GM18951 (cell line): Measurements from ENCODE around the gene RGS9BP.
"Not testable (repeated sequence)": the region's sequence is repeated elsewhere in the genome, so short reads cannot be mapped to it uniquely, and the experiment has no call there.

Experiments used
- POLR2A ChIP-seq: IDR thresholded peaks from 4 replicates; pipeline ENCODE4 v1.6.1; 2011; ENCODE audit warnings: mild to moderate bottlenecking; ENCODE audit not compliant: insufficient read length, insufficient read depth; ENCODE audit errors: extremely low read depth
- in situ Hi-C: fragments of 300-500 bp; cut with MboI; formaldehyde crosslinking; loops from one replicate; pipeline ENCODE4 v1.12.0; 2022; ENCODE audit warnings: low sequenced_read_pairs, mixed read lengths, inconsistent platforms; ENCODE audit not compliant: unreplicated experiment

Gene RGS9BP, protein sequence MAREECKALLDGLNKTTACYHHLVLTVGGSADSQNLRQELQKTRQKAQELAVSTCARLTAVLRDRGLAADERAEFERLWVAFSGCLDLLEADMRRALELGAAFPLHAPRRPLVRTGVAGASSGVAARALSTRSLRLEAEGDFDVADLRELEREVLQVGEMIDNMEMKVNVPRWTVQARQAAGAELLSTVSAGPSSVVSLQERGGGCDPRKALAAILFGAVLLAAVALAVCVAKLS

DNA sequence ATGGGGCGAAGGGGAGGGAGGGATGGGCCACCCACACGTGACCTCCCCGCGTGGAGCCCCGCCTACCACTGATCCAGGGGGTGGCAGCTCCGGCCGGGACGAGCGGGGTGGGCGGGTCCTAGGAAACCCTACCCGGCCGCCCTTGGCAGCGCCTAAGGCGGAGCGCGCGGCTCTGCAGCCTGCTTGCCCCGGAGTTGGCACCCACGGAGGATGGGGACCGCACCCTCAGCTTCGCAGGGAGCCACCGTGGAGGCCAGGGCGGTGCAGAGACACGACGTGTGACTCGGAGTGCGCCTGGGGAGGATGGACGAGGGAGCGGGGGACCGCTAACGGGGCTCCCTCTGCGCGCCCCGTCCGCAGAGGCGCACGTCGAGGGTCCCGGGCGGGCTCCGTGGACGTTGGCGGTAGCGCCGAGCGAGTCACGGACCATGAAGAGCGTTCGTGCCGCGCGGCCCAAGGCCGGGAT lies at the start of gene RGS9BP:
Gene RGS9BP (plus strand): TSS at position 129 of the 466 bp plus-strand sequence. CDS start 416 bp downstream, outside the sequence.
- in situ Hi-C loops, result no loop called here
- TF ChIP-seq POLR2A, result no peak

- TF ChIP-seq POLR2A, result no peak
- in situ Hi-C loops, result no loop called here
Observed at GRCh38 chr19:32626969-32627368, 48.7 kb upstream of the RGS9BP start.

DNA sequence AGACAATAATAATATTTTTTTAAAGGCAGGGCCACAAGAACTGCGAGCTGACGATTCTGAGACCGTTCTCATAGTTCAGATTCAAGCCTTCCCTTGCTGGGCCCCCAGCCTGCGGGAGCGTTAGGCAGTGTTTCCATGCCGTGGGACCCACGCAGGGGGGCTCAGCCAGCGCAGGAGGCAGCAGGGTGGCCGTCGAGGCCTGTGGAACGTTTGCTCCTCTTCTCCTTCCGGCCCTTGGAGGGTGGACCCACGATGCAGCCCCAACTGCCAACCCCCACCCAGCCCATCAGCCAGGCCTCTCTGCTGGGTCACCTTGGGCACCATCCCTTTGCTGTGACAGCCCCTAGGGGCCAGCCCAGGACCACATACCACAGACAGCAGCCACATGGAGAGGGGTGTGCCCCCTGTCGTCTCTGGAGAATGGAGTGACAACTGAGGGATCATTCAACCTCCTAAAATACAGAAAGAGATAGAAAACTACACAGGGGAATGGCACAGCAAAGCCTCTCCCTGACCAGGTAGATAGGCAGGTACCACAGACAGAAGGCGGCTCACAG lies 47.9 kb upstream of the RGS9BP start:
- in situ Hi-C loops, result no loop called here
- no peak for TF ChIP-seq POLR2A

- in situ Hi-C loops, result no loop called here
Observed at GRCh38 chr19:32630338-32630737, 45.3 kb upstream of the RGS9BP start.

DNA sequence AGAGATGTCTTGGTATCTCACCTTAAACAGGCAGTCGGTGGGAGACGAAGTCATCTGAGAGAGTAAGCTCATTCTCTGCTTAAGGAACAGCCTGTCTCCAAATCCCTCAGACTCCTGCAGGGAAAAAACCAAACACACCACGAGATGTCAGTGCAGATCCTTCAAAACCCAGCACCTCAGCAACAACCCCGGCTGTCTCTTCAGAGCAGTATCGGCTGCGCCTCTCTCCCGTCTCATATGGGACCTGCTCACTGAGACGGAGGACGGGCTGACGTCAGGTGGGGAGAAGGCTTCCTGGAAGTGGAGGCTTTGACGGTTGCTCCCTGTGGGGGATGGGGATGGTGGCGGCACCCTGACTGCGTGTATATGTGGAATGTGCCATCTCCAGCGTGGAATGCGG lies 44.3 kb upstream of the RGS9BP start:
- in situ Hi-C loops, result no loop called here
- TF ChIP-seq POLR2A, result no peak

More at GRCh38 chr19:32630338-32630737, 45.3 kb upstream of the RGS9BP start:
- no peak for TF ChIP-seq POLR2A

DNA sequence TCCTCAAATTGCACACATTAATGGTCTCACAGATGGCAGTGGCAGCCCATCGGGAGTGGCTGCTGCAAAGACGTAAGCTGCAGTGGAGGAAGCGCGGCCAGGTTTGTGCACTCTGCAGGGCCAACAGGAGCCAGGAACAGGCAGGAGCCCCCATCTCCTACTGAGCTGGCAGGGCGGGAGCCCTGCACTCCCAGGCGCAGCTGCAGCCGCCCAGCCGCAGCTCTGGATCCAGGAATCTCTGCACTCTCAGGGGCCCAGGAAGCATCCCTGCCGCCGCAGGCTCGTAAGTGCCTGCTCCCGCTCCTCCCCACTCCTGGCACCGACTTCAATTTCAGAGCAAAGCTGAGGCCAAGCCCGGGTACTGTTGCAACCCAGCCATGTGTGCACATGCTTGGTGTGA lies 38.2 kb upstream of the RGS9BP start:
- in situ Hi-C loops, result no loop called here

DNA sequence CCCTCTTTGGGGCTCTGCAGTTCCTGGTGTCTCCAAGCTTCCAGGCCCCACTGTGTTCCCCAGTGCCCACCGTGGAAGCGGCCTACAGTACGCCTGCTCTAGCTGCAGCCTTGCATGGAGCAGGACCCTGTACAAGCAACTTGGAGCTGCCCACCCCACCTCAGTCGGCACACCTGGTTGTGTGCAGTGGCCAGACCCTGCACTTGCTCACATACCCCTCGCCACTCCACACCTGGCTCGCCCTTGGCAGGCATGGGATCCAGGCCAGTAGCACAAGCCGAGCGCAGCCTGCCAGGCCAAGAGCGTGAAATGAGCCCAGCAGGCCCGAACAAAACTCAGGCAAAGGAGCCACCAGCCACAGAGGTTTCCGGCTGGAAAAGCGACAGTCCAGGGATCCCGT lies 37.0 kb upstream of the RGS9BP start:
- no peak for TF ChIP-seq POLR2A
- in situ Hi-C loops, result no loop called here

More for the DNA sequence above, 38.2 kb upstream of the RGS9BP start:
- no peak for TF ChIP-seq POLR2A

GRCh38 chr19:32642771-32643170 lies 32.9 kb upstream of the RGS9BP start:
- in situ Hi-C loops, result no loop called here
- TF ChIP-seq POLR2A, result no peak

GRCh38 chr19:32646556-32646955 lies 29.1 kb upstream of the RGS9BP start:
- in situ Hi-C loops, result no loop called here
- TF ChIP-seq POLR2A, result no peak

- in situ Hi-C loops, result no loop called here
- TF ChIP-seq POLR2A, result no peak
Observed at GRCh38 chr19:32647361-32647760, 28.3 kb upstream of the RGS9BP start.

GRCh38 chr19:32649751-32650150 lies 25.9 kb upstream of the RGS9BP start:
- in situ Hi-C loops, result no loop called here
- no peak for TF ChIP-seq POLR2A

DNA sequence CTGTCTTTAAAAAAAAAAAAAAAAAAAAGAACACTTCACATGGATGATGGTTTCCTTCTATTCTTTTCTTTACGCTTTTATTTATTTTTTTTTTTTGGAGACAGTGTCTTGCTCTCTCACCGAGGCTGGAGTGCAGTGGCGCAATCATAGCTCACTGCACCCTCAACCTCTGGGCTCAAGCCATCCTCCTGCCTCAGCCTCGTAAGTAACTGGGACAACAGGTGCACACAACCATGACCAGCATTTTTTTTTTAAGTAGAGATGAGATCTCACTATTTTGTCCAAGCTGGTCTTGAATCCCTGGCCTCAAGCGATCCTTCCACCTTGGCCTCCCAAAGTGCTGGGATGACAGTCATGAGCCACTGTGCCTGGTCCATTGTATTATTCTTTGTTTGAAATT lies 25.0 kb upstream of the RGS9BP start:
- in situ Hi-C loops, result no loop called here
- TF ChIP-seq POLR2A, result no peak

- in situ Hi-C loops, result no loop called here
- TF ChIP-seq POLR2A, result no peak
Observed at GRCh38 chr19:32651729-32652140, 23.9 kb upstream of the RGS9BP start.

DNA sequence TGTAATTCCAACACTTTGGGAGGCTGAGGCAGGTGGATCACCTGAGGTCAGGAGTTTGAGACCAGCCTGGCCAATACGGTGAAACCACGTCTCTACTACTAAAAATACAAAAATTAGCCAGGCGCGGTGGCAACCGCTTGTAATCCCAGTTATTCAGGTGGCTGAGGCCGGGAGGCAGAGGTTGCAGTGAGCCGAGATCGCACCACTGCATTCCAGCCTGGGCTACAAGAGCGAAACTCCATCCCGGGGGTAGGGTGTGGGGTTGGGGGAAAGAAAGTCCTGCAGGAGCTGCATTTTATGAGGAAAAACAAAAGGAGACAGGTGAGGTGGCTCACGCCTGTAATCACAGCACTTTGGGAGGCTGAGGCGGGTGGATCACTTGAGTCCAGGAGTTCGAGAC lies 23.3 kb upstream of the RGS9BP start:
- in situ Hi-C loops, result not testable (repeated sequence)
